GM23338 (cell line): Measurements from ENCODE around the gene TEX26. TPM values are rescaled to one million over a fixed set of nuclear protein-coding genes. Genes with fewer than 3 reads are reported as not detected.

Source experiments
- ATAC-seq: fragments of 200-7000 bp; cut with Tn5 transposase; 3 replicates; pipeline ENCODE4 v1.9.1; 2020
- DNase-seq: peaks from one replicate; pipeline ENCODE4 v3.0.0-alpha.2; 2015; ENCODE audit warnings: low spot score
- H2AFZ ChIP-seq: fragments of 200-600 bp; sonication (generic); 2 replicates; pipeline ENCODE4 v1.8.0; 2016; ENCODE audit warnings: antibody characterized with exemption, mild to moderate bottlenecking, moderate library complexity
- H3F3A ChIP-seq: fragments of 200-600 bp; sonication (generic); replicated peaks from 2 replicates; pipeline ENCODE4 v1.8.0; 2017; ENCODE audit warnings: antibody characterized with exemption, mixed run types, low read depth
- H3K27ac ChIP-seq: fragments of 200-600 bp; sonication (generic); 2 replicates; pipeline ENCODE4 v1.6.1; 2016; ENCODE audit warnings: low read depth
- H3K27me3 ChIP-seq: fragments of 200-600 bp; sonication (generic); 2 replicates; pipeline ENCODE4 v1.8.0; 2016; ENCODE audit warnings: mild to moderate bottlenecking, mixed run types, moderate library complexity; ENCODE audit not compliant: insufficient read depth
- H3K36me3 ChIP-seq: fragments of 200-600 bp; sonication (generic); 2 replicates; pipeline ENCODE4 v1.8.0; 2016; ENCODE audit warnings: mild to moderate bottlenecking; ENCODE audit not compliant: insufficient read depth
- H3K4me1 ChIP-seq: fragments of 200-600 bp; sonication (generic); 2 replicates; pipeline ENCODE4 v1.8.0; 2016; ENCODE audit warnings: mild to moderate bottlenecking, moderate library complexity; ENCODE audit not compliant: insufficient read depth
- H3K4me2 ChIP-seq: fragments of 200-600 bp; sonication (generic); 2 replicates; pipeline ENCODE4 v1.7.1; 2017; ENCODE audit warnings: mixed run types
- H3K4me3 ChIP-seq: fragments of 200-600 bp; sonication (generic); 2 replicates; pipeline ENCODE4 v1.6.1; 2016; ENCODE audit warnings: mixed run types
- H3K79me2 ChIP-seq: fragments of 200-600 bp; sonication (generic); replicated peaks from 2 replicates; pipeline ENCODE4 v1.8.0; 2017; ENCODE audit warnings: mild to moderate bottlenecking; ENCODE audit not compliant: insufficient read depth
- H3K9me2 ChIP-seq: fragments of 200-600 bp; sonication (generic); 2 replicates; pipeline ENCODE4 v1.8.0; 2017; ENCODE audit not compliant: insufficient read depth
- H4K20me1 ChIP-seq: fragments of 200-600 bp; sonication (generic); replicated peaks from 2 replicates; pipeline ENCODE4 v1.8.0; 2017; ENCODE audit warnings: mild to moderate bottlenecking; ENCODE audit not compliant: insufficient read depth
- H3K27ac Mint-ChIP-seq: 2 replicates; pipeline ENCODE4 v1.8.0; 2020; ENCODE audit warnings: inconsistent platforms, mild to moderate bottlenecking, moderate library complexity, mixed read lengths
- H3K27me3 Mint-ChIP-seq: 3 replicates; pipeline ENCODE4 v1.8.0; 2022; ENCODE audit warnings: low read depth, mild to moderate bottlenecking, moderate library complexity, mixed read lengths, inconsistent platforms; ENCODE audit not compliant: insufficient read depth, poor library complexity
- H3K36me3 Mint-ChIP-seq: 3 replicates; pipeline ENCODE4 v1.8.0; 2021; ENCODE audit warnings: low read depth, mild to moderate bottlenecking, inconsistent platforms, moderate library complexity, mixed read lengths
- H3K4me1 Mint-ChIP-seq: 3 replicates; pipeline ENCODE4 v1.8.0; 2020; ENCODE audit warnings: mild to moderate bottlenecking, inconsistent platforms, mixed read lengths
- H3K4me3 Mint-ChIP-seq: 3 replicates; pipeline ENCODE4 v1.8.0; 2021; ENCODE audit warnings: moderate library complexity, mild to moderate bottlenecking, inconsistent platforms, mixed read lengths
- H3K9me3 Mint-ChIP-seq: 3 replicates; pipeline ENCODE4 v1.8.0; 2020; ENCODE audit warnings: moderate library complexity, mild to moderate bottlenecking, inconsistent platforms, mixed read lengths
- NANOG ChIP-seq: IDR thresholded peaks from 2 replicates; pipeline ENCODE4 v1.6.1; 2016; ENCODE audit warnings: antibody characterized with exemption, borderline replicate concordance
- POLR2AphosphoS5 ChIP-seq: IDR thresholded peaks from 2 replicates; pipeline ENCODE4 v1.6.1; 2016; ENCODE audit warnings: antibody characterized with exemption, low read depth
- ZNF114 ChIP-seq: fragments of 250-450 bp; sonication (Bioruptor Pico); IDR thresholded peaks from 2 replicates; pipeline ENCODE4 v1.5.0; 2020; ENCODE audit warnings: mild to moderate bottlenecking, moderate library complexity
- ZNF331 ChIP-seq: fragments of 250-450 bp; sonication (Bioruptor Pico); IDR thresholded peaks from 2 replicates; pipeline ENCODE4 v1.5.0; 2020; ENCODE audit warnings: low read depth, mild to moderate bottlenecking, moderate library complexity
- polyA plus RNA-seq: library from polyadenylated mRNA; unstranded; fragments of >200 nt; fragmentation: Nextera tagmentation; extraction: Ambion mirVana; gene quantifications from 2 replicates; pipeline ENCODE4 v1.2.1, GENCODE V29; 2016
- total RNA-seq: library from RNA; depleted of rRNA; stranded (reverse); fragments of >200 nt; shearing (Covaris generic); gene quantifications from 2 replicates; pipeline ENCODE4 v1.2.3, GENCODE V29; 2014
- TF ChIP-seq, protein P1 (sequence below), 2 experiments: fragments of 200-600 bp in 1 of 2; sonication (generic) in 1 of 2; conservative IDR thresholded peaks; 2 replicates each; pipeline versions ENCODE4 v1.5.1 to v1.6.1; 2016 to 2017; ENCODE audit warnings: antibody characterized with exemption in 2 of 2, low read depth in 2 of 2, mild to moderate bottlenecking in 2 of 2, moderate library complexity in 1 of 2
- TF ChIP-seq, protein P2 (sequence below): fragments of 250-450 bp; sonication (Bioruptor Pico); IDR thresholded peaks from 2 replicates; pipeline ENCODE4 v1.5.0; 2020; ENCODE audit warnings: mild to moderate bottlenecking, moderate library complexity

TEX26 gene
- total and polyA plus RNA-seq, 2 experiments from 2014 or later, result not detected

DNA sequence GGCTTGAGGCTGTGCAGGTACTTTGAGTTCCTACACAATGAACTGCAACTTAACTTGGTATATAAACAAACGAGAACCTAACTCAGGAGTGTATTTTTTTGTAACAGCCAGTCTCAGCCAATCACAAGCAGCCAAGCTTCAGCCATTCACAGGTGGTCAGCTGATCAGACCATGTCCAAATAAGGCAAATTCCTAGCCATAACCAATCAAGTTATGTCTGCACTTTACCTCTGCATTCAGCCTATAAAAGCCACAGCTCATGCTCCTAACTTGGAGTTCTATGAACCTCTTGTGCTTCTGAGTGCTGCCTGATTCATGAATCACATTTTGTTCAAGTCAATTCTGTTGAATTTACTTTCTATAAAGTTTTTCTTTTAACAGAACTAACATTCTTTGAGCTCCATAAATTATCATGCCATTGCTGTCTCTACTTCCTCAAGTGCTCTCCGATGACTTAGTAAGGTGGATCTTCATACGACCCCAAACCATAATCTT, 43.2 kb upstream of the TEX26 start (continued):
- TF ChIP-seq ZNF331 (CRISPR knock-in tag), result no peak
- no peak for TF ChIP-seq ZNF114 (CRISPR knock-in tag)
- TF ChIP-seq POLR2AphosphoS5, result no peak

DNA sequence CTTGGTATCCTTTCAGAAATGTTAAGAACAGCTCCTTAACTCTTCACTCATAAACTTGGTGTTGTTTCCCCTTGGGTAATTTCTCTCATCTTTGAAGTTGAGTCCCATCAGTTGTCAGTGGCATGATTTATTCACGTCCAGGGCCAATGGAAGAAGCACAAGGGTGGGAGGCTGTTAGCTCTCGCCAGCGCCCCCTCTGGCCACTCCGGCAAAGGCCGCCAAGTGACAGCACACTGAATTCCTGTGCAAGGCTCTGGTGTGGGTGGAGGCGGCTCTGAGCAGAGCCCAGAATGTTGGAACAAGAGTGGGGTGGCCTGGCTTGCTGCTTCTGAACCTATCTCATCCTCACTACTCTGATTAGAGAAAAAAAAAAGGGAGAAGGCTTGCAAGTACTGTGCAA, 39.5 kb upstream of the TEX26 start:
- Histone ChIP-seq H3K4me3 (no peak overlapping the region), H3K27ac (no peak overlapping the region), H3K27me3 (no peaks in the 10 kb centered on the region), H3K9me2 (no peaks in the 10 kb centered on the region; the same call in 1 of the 2 replicates), H2AFZ (no peak overlapping the region), H3K79me2 (no peaks in the 10 kb centered on the region), H3F3A (no peaks in the 10 kb centered on the region), H4K20me1 (no peaks in the 10 kb centered on the region), H3K4me1 (no peaks in the 10 kb centered on the region), H3K36me3 (no peaks in the 10 kb centered on the region), H3K4me2 (no peak overlapping the region)
- peaks cover 10% of the 10 kb centered on the region for H3K36me3 Mint-ChIP-seq
- ATAC-seq (peak; percentile 99), DNase-seq (peak; percentile 87)
- no peak overlapping the region for H3K27ac Mint-ChIP-seq
- no peak overlapping the region for H3K4me3 Mint-ChIP-seq
- H3K9me3 Mint-ChIP-seq, result peaks cover 7% of the 10 kb centered on the region; the same call in 1 of the 3 replicates
- peaks cover 4% of the 10 kb centered on the region for H3K4me1 Mint-ChIP-seq
- peaks cover 4% of the 10 kb centered on the region for H3K27me3 Mint-ChIP-seq
- no peak for TF ChIP-seq NANOG
- TF ChIP-seq, protein P1, sequence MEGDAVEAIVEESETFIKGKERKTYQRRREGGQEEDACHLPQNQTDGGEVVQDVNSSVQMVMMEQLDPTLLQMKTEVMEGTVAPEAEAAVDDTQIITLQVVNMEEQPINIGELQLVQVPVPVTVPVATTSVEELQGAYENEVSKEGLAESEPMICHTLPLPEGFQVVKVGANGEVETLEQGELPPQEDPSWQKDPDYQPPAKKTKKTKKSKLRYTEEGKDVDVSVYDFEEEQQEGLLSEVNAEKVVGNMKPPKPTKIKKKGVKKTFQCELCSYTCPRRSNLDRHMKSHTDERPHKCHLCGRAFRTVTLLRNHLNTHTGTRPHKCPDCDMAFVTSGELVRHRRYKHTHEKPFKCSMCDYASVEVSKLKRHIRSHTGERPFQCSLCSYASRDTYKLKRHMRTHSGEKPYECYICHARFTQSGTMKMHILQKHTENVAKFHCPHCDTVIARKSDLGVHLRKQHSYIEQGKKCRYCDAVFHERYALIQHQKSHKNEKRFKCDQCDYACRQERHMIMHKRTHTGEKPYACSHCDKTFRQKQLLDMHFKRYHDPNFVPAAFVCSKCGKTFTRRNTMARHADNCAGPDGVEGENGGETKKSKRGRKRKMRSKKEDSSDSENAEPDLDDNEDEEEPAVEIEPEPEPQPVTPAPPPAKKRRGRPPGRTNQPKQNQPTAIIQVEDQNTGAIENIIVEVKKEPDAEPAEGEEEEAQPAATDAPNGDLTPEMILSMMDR (conservative IDR thresholded peaks at IDR 0.05; ENCODE audit: low read depth in 2 of 2), result peak; percentile 83 to 97
- no peak for TF ChIP-seq POLR2AphosphoS5

DNA sequence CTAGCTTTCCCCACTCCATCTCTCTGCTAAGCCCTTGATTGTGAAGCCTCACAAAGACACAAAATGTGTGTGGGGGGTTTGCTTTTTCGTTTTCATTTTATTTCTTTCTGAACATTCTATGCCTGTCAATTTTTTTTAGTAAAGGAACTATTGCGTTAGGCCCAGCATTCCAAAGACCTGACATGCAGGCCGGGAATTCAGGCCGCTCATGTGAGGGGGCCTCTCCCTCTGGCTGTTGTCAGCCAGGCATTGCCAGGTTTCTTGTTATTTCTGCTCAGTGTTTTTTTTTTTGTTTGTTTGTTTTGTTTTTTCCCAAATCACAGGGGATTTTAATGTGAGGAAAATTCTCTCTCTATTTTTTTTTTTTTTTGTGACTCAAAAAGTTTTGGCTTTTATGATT, 36.7 kb upstream of the TEX26 start:
- DNase-seq (peak; percentile 34), ATAC-seq (no peak)
- H3K9me3 Mint-ChIP-seq, result peaks cover 3% of the 10 kb centered on the region; the same call in 1 of the 3 replicates
- no peaks in the 10 kb centered on the region for H4K20me1 ChIP-seq
- no peak overlapping the region for H3K27ac ChIP-seq
- H3K79me2 ChIP-seq, result no peaks in the 10 kb centered on the region
- H3K27me3 ChIP-seq, result no peaks in the 10 kb centered on the region
- no peak for TF ChIP-seq ZNF331 (CRISPR knock-in tag)
- TF ChIP-seq, protein P2, sequence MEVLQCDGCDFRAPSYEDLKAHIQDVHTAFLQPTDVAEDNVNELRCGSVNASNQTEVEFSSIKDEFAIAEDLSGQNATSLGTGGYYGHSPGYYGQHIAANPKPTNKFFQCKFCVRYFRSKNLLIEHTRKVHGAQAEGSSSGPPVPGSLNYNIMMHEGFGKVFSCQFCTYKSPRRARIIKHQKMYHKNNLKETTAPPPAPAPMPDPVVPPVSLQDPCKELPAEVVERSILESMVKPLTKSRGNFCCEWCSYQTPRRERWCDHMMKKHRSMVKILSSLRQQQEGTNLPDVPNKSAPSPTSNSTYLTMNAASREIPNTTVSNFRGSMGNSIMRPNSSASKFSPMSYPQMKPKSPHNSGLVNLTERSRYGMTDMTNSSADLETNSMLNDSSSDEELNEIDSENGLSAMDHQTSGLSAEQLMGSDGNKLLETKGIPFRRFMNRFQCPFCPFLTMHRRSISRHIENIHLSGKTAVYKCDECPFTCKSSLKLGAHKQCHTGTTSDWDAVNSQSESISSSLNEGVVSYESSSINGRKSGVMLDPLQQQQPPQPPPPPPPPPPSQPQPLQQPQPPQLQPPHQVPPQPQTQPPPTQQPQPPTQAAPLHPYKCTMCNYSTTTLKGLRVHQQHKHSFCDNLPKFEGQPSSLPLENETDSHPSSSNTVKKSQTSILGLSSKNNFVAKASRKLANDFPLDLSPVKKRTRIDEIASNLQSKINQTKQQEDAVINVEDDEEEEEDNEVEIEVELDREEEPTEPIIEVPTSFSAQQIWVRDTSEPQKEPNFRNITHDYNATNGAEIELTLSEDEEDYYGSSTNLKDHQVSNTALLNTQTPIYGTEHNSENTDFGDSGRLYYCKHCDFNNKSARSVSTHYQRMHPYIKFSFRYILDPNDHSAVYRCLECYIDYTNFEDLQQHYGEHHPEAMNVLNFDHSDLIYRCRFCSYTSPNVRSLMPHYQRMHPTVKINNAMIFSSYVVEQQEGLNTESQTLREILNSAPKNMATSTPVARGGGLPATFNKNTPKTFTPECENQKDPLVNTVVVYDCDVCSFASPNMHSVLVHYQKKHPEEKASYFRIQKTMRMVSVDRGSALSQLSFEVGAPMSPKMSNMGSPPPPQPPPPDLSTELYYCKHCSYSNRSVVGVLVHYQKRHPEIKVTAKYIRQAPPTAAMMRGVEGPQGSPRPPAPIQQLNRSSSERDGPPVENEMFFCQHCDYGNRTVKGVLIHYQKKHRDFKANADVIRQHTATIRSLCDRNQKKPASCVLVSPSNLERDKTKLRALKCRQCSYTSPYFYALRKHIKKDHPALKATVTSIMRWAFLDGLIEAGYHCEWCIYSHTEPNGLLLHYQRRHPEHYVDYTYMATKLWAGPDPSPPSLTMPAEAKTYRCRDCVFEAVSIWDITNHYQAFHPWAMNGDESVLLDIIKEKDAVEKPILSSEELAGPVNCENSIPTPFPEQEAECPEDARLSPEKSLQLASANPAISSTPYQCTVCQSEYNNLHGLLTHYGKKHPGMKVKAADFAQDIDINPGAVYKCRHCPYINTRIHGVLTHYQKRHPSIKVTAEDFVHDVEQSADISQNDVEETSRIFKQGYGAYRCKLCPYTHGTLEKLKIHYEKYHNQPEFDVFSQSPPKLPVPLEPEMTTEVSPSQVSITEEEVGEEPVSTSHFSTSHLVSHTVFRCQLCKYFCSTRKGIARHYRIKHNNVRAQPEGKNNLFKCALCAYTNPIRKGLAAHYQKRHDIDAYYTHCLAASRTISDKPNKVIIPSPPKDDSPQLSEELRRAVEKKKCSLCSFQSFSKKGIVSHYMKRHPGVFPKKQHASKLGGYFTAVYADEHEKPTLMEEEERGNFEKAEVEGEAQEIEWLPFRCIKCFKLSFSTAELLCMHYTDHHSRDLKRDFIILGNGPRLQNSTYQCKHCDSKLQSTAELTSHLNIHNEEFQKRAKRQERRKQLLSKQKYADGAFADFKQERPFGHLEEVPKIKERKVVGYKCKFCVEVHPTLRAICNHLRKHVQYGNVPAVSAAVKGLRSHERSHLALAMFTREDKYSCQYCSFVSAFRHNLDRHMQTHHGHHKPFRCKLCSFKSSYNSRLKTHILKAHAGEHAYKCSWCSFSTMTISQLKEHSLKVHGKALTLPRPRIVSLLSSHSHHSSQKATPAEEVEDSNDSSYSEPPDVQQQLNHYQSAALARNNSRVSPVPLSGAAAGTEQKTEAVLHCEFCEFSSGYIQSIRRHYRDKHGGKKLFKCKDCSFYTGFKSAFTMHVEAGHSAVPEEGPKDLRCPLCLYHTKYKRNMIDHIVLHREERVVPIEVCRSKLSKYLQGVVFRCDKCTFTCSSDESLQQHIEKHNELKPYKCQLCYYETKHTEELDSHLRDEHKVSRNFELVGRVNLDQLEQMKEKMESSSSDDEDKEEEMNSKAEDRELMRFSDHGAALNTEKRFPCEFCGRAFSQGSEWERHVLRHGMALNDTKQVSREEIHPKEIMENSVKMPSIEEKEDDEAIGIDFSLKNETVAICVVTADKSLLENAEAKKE (CRISPR knock-in tag), result no peak
- H3K9me2 ChIP-seq, result peaks cover 5% of the 10 kb centered on the region; the same call in 1 of the 2 replicates
- H3K27me3 Mint-ChIP-seq, result peaks cover 8% of the 10 kb centered on the region
- H3K4me3 ChIP-seq, result no peak overlapping the region
- no peak overlapping the region for H3K4me2 ChIP-seq
- peaks cover 13% of the 10 kb centered on the region for H3K4me1 Mint-ChIP-seq
- H3K4me1 ChIP-seq, result no peaks in the 10 kb centered on the region
- H2AFZ ChIP-seq, result no peak overlapping the region
- H3K27ac Mint-ChIP-seq, result no peak overlapping the region
- no peaks in the 10 kb centered on the region for H3F3A ChIP-seq
- no peaks in the 10 kb centered on the region; the same call in 1 of the 3 replicates for H3K36me3 Mint-ChIP-seq
- no peak overlapping the region for H3K4me3 Mint-ChIP-seq
- H3K36me3 ChIP-seq, result no peaks in the 10 kb centered on the region
